ENCODE measurements around the gene WDR27.

DNA sequence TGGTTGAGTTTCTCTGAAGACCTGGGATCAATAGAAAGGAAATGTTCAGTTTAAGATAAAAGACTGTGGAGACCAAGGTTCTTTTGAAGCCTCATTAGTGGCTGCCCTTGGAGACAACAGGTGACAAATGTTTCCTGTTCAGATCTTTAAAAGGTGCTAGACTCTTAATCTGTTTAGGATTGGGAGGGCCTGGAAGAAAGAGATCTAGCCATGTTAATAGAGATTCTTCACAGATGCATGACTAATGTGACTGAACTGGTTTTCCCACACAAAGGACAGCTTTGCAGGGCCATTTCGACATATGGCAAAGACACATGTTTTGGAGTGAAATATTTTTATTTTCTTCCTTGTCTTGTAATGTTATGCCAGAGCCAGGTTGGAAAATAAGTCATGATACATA is 82.2 kb downstream of the WDR27 start:
- TF ChIP-seq, protein P1, sequence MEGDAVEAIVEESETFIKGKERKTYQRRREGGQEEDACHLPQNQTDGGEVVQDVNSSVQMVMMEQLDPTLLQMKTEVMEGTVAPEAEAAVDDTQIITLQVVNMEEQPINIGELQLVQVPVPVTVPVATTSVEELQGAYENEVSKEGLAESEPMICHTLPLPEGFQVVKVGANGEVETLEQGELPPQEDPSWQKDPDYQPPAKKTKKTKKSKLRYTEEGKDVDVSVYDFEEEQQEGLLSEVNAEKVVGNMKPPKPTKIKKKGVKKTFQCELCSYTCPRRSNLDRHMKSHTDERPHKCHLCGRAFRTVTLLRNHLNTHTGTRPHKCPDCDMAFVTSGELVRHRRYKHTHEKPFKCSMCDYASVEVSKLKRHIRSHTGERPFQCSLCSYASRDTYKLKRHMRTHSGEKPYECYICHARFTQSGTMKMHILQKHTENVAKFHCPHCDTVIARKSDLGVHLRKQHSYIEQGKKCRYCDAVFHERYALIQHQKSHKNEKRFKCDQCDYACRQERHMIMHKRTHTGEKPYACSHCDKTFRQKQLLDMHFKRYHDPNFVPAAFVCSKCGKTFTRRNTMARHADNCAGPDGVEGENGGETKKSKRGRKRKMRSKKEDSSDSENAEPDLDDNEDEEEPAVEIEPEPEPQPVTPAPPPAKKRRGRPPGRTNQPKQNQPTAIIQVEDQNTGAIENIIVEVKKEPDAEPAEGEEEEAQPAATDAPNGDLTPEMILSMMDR (IDR thresholded peaks at IDR 0.05) = no peak
- peak in 1 of 2 donors; percentile 52 for TF ChIP-seq POLR2AphosphoS5 (IDR thresholded peaks at IDR 0.05; ENCODE audit: insufficient read depth in 1 of 2, low read depth in 1 of 2)
- no peak for TF ChIP-seq POLR2A (IDR thresholded peaks at IDR 0.05)
